Measurements from ENCODE around the gene CTDSPL2. TPM values are rescaled to one million over a fixed set of nuclear protein-coding genes. Genes with fewer than 3 reads are reported as not detected.

Gene CTDSPL2
- total and polyA plus RNA-seq, 2 experiments from 2014 or later: 42.2 to 86.2 TPM

- H4K20me1 ChIP-seq (replicated peaks; ENCODE audit: insufficient read depth): peaks cover 4% of the 10 kb centered on the region; the same call in 1 of the 2 replicates
- no peak for ATAC-seq
- H2AFZ ChIP-seq: no peak overlapping the region
- no peak overlapping the region for H3K27ac ChIP-seq (ENCODE audit: low read depth)
- Mint-ChIP-seq H3K4me3 (no peak overlapping the region), H3K27me3 (ENCODE audit: insufficient read depth, low read depth, poor library complexity) (no peaks in the 10 kb centered on the region), H3K36me3 (ENCODE audit: low read depth) (peaks cover 30% of the 10 kb centered on the region; the same call in 2 of the 3 replicates), H3K27ac (no peak overlapping the region), H3K4me1 (no peaks in the 10 kb centered on the region), H3K9me3 (no peaks in the 10 kb centered on the region)
- no peaks in the 10 kb centered on the region for H3K79me2 ChIP-seq (replicated peaks; ENCODE audit: insufficient read depth)
- DNase-seq (ENCODE audit: low spot score): no peak
- H3K27me3 ChIP-seq (ENCODE audit: insufficient read depth): no peaks in the 10 kb centered on the region
- H3K4me3 ChIP-seq: no peak overlapping the region
- no peak for TF ChIP-seq ETS1 (IDR thresholded peaks at IDR 0.05)
- TF ChIP-seq EZH2 (IDR thresholded peaks at IDR 0.05; ENCODE audit: low read depth, unreplicated experiment): no peak
- TF ChIP-seq CTCF (conservative IDR thresholded peaks at IDR 0.05; ENCODE audit: low read depth in 2 of 2): no peak
- TF ChIP-seq ZNF114 (CRISPR knock-in tag; IDR thresholded peaks at IDR 0.05): no peak
- no peak for TF ChIP-seq EZH2phosphoT487 (IDR thresholded peaks at IDR 0.05; ENCODE audit: unreplicated experiment)
- no peak for TF ChIP-seq JUNB (IDR thresholded peaks at IDR 0.05; ENCODE audit: unreplicated experiment)
- TF ChIP-seq NANOG (IDR thresholded peaks at IDR 0.05; ENCODE audit: borderline replicate concordance): no peak
- TF ChIP-seq REST (IDR thresholded peaks at IDR 0.05; ENCODE audit: unreplicated experiment): no peak
- no peak for TF ChIP-seq ZNF331 (CRISPR knock-in tag; IDR thresholded peaks at IDR 0.05; ENCODE audit: low read depth)
- no peak for TF ChIP-seq STAT1 (IDR thresholded peaks at IDR 0.05; ENCODE audit: unreplicated experiment)
- no peak for TF ChIP-seq CREB1 (CRISPR knock-in tag; IDR thresholded peaks at IDR 0.05; ENCODE audit: low read depth)
- no peak for TF ChIP-seq ZNF462 (CRISPR knock-in tag; IDR thresholded peaks at IDR 0.05)
- no peak for TF ChIP-seq POLR2AphosphoS5 (IDR thresholded peaks at IDR 0.05; ENCODE audit: low read depth)
- H3K4me1 ChIP-seq (ENCODE audit: insufficient read depth): no peaks in the 10 kb centered on the region
- H3K36me3 ChIP-seq (ENCODE audit: insufficient read depth): peaks cover 22% of the 10 kb centered on the region
- H3K4me2 ChIP-seq: no peak overlapping the region
- 0 out of 2 replicates have a peak, but pooled peaks cover 5% of the 10 kb centered on the region for H3F3A ChIP-seq (replicated peaks; ENCODE audit: low read depth)
- no peaks in the 10 kb centered on the region for H3K9me2 ChIP-seq (ENCODE audit: insufficient read depth)
Observed at GRCh38 chr15:44525018-44525417, 97.6 kb downstream of the CTDSPL2 start.
